Measurements from ENCODE around the gene HTRA2. TPM values are rescaled to one million over a fixed set of nuclear protein-coding genes. Genes with fewer than 3 reads are reported as not detected.

Gene HTRA2
- total RNA-seq, 4 donors from 2014 or later = 27.3 to 45.9 (median 37.5) TPM

DNA sequence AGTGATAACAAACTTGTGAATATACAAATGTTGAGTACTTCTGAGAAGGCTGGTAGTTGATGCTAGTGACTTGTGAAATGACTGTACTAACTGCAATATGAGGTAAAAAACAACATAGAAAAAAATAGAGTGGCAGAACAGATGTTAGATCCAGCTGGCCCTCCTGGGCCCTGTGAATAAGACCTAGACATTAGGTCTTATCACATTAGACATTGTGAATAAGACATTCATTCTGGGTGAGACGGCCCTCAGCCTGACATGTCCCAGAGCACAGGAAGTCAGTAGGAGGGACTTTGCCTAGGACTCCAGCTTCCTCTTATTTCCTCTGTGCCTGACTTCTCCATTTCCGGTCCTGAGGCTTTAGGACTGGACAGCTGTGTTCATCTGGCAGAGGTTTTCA, 47.7 kb downstream of the HTRA2 start:
- H3K9me3 ChIP-seq = no peaks in the 10 kb centered on the region
- H3K27me3 ChIP-seq = no peaks in the 10 kb centered on the region
- intact Hi-C loops (cut with DNase I) = no loop called here
- DNase-seq = no peak
- H3K36me3 ChIP-seq = no peaks in the 10 kb centered on the region
- no peaks in the 10 kb centered on the region for H3K4me1 ChIP-seq
- WGBS, 2 donors = 70 to 77% methylated on average over 2 of the region's 2 CpGs
- no peak overlapping the region for H3K27ac ChIP-seq
- H3K4me3 ChIP-seq (replicated peaks in 1 of 3) = no peak overlapping the region
- TF ChIP-seq POLR2A (IDR thresholded peaks at IDR 0.05) = no peak
- TF ChIP-seq, protein P1, sequence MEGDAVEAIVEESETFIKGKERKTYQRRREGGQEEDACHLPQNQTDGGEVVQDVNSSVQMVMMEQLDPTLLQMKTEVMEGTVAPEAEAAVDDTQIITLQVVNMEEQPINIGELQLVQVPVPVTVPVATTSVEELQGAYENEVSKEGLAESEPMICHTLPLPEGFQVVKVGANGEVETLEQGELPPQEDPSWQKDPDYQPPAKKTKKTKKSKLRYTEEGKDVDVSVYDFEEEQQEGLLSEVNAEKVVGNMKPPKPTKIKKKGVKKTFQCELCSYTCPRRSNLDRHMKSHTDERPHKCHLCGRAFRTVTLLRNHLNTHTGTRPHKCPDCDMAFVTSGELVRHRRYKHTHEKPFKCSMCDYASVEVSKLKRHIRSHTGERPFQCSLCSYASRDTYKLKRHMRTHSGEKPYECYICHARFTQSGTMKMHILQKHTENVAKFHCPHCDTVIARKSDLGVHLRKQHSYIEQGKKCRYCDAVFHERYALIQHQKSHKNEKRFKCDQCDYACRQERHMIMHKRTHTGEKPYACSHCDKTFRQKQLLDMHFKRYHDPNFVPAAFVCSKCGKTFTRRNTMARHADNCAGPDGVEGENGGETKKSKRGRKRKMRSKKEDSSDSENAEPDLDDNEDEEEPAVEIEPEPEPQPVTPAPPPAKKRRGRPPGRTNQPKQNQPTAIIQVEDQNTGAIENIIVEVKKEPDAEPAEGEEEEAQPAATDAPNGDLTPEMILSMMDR (IDR thresholded peaks at IDR 0.05) = no peak

- no peak for DNase-seq
- H3K27ac ChIP-seq = no peak overlapping the region
- H3K4me3 ChIP-seq (replicated peaks in 1 of 3) = no peak overlapping the region
- no peaks in the 10 kb centered on the region for H3K27me3 ChIP-seq
- intact Hi-C loops (cut with DNase I) = no loop called here
- H3K36me3 ChIP-seq = no peaks in the 10 kb centered on the region
- 94% methylated on average over 3 of the region's 3 CpGs for WGBS, 2 donors
- no peaks in the 10 kb centered on the region for H3K4me1 ChIP-seq
- no peak for TF ChIP-seq POLR2A (IDR thresholded peaks at IDR 0.05)
- TF ChIP-seq, protein P1 (IDR thresholded peaks at IDR 0.05) = no peak
- H3K9me3 ChIP-seq = no peaks in the 10 kb centered on the region
Observed at GRCh38 chr2:74578408-74578807, 48.7 kb downstream of the HTRA2 start.

- Histone ChIP-seq H3K27me3 (no peaks in the 10 kb centered on the region), H3K36me3 (no peaks in the 10 kb centered on the region), H3K9me3 (no peaks in the 10 kb centered on the region), H3K27ac (no peak overlapping the region), H3K4me3 (replicated peaks in 1 of 3) (no peak overlapping the region), H3K4me1 (peaks cover 0 to 4% of the 10 kb centered on the region in 2 donors)
- DNase-seq = no peak
- intact Hi-C loops (cut with DNase I) = loop anchor here (10.0 kb wide), 1 partner anchor 57 kb away; the partner anchor contains the start of genes AUP1, DQX1 and HTRA2
- TF ChIP-seq, protein P1 (IDR thresholded peaks at IDR 0.05) = no peak
- TF ChIP-seq POLR2A (IDR thresholded peaks at IDR 0.05) = no peak
- 86 to 89% methylated on average over 3 of the region's 3 CpGs for WGBS, 2 donors
Observed at GRCh38 chr2:74581463-74581862, 51.7 kb downstream of the HTRA2 start.

DNA sequence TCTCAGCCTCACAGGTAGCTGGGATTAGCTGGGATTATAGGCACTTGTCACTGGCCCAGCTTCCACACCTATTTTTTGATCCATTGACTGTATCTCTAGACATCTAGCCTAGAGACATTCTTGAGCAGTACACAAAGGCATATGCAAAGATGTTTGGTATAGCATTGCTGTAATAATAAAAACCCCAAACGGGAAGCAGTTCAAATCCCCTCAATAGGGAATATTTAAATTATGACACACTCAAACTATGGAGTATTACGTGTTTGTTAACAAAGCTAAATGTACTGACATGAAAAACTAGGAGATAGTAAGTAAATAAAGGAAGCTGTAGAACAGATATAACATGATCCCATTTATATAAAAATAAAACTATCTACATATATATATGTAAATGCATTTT, 52.5 kb downstream of the HTRA2 start:
- DNase-seq = no peak
- no peak for TF ChIP-seq POLR2A (IDR thresholded peaks at IDR 0.05)

More for the DNA sequence above, 52.5 kb downstream of the HTRA2 start:
- intact Hi-C loops (cut with DNase I) = loop anchor here (10.0 kb wide), 1 partner anchor 57 kb away; the partner anchor contains the start of genes AUP1, DQX1 and HTRA2
- 82% methylated on average over 2 of the region's 2 CpGs for WGBS, 2 donors
- Histone ChIP-seq H3K27ac (no peak overlapping the region), H3K9me3 (no peaks in the 10 kb centered on the region), H3K4me3 (replicated peaks in 1 of 3) (no peak overlapping the region), H3K4me1 (peaks cover 0 to 4% of the 10 kb centered on the region in 2 donors), H3K27me3 (no peaks in the 10 kb centered on the region), H3K36me3 (no peaks in the 10 kb centered on the region)

Other genes starting within 250 kb of the HTRA2 start
- 10 to 100 TPM; 18.3 to 94.5 (median 59.8) TPM for gene SLC4A5, start 186.5 kb upstream of the HTRA2 start, total RNA-seq
- gene DCTN1, start 149.6 kb upstream of the HTRA2 start, total RNA-seq = 100 to 1,000 TPM in 3 of 4 donors, 10 to 100 TPM in 1; 82.6 to 124 (median 108) TPM
- gene C2orf81, start 108.3 kb upstream of the HTRA2 start, total RNA-seq = 1 to 10 TPM; 2.3 to 3.4 (median 3.1) TPM
- gene WDR54, start 108.2 kb upstream of the HTRA2 start, total RNA-seq = 10 to 100 TPM in 3 of 4 donors, 1 to 10 TPM in 1; 6.5 to 19.3 (median 13.6) TPM
- gene RTKN, start 88.0 kb upstream of the HTRA2 start, total RNA-seq = 10 to 100 TPM; 24.5 to 41.9 (median 35.6) TPM
- gene INO80B, start 74.8 kb upstream of the HTRA2 start, total RNA-seq = 10 to 100 TPM; 19.9 to 74.4 (median 46.1) TPM
- 100 to 1,000 TPM in 2 of 4 donors, 10 to 100 TPM in 2; 60.7 to 119 (median 102) TPM for gene WBP1, start 71.5 kb upstream of the HTRA2 start, total RNA-seq
- 10 to 100 TPM; 40.9 to 57.6 (median 51.3) TPM for gene MOGS, start 64.6 kb upstream of the HTRA2 start, total RNA-seq
- gene MRPL53, start 57.3 kb upstream of the HTRA2 start, total RNA-seq = 10 to 100 TPM; 15.0 to 49.4 (median 40.9) TPM
- gene CCDC142, start 46.9 kb upstream of the HTRA2 start, total RNA-seq = 10 to 100 TPM; 13.6 to 58.7 (median 31.3) TPM
- 10 to 100 TPM; 18.9 to 38.0 (median 22.4) TPM for gene TTC31, start 46.9 kb upstream of the HTRA2 start, total RNA-seq
- 1 to 10 TPM in 2 of 4 donors, under 1 TPM in 1, not detected in 1; 0.50 to 2.6 (median 1.9) TPM for gene LBX2, start 30.3 kb upstream of the HTRA2 start, total RNA-seq
- 10 to 100 TPM; 11.0 to 25.9 (median 17.1) TPM for gene PCGF1, start 22.2 kb upstream of the HTRA2 start, total RNA-seq
- gene TLX2, start 15.5 kb upstream of the HTRA2 start, total RNA-seq = not detected
- not detected for gene DQX1, start 3.7 kb upstream of the HTRA2 start, total RNA-seq
- 100 to 1,000 TPM in 3 of 4 donors, 10 to 100 TPM in 1; 93.7 to 168 (median 112) TPM for gene AUP1, start 227 bp upstream of the HTRA2 start, total RNA-seq
- 1 to 10 TPM in 3 of 4 donors, under 1 TPM in 1; 0.98 to 5.6 (median 2.2) TPM for gene LOXL3, start 24.0 kb downstream of the HTRA2 start, total RNA-seq
- 10 to 100 TPM; 14.4 to 19.4 (median 18.4) TPM for gene DOK1, start 24.8 kb downstream of the HTRA2 start, total RNA-seq
- 1 to 10 TPM in 3 of 4 donors, under 1 TPM in 1; 0.81 to 2.6 (median 1.8) TPM for gene M1AP, start 118.4 kb downstream of the HTRA2 start, total RNA-seq
- 1 to 10 TPM; 4.3 to 7.2 (median 6.1) TPM for gene SEMA4F, start 124.3 kb downstream of the HTRA2 start, total RNA-seq